Cardiac muscle cell (in vitro differentiated cells and primary cell): ENCODE data around the gene SLC39A13. TPM values are rescaled to one million over a fixed set of nuclear protein-coding genes. Genes with fewer than 3 reads are reported as not detected.

Source experiments
- DNase-seq, 2 donors: peaks; one replicate each; pipeline versions ENCODE4 v3.0.0 to v3.0.0-alpha.2; 2010 to 2017; ENCODE audit warnings: low read depth in 1 of 2, low spot score in 1 of 2
- H3K27ac ChIP-seq: fragments of 200-600 bp; sonication (generic); 2 replicates; pipeline ENCODE4 v1.5.1; 2016
- H3K27me3 ChIP-seq: fragments of 200-600 bp; sonication (generic); 2 replicates; pipeline ENCODE4 v1.6.0; 2016; ENCODE audit warnings: control low read depth
- H3K36me3 ChIP-seq: fragments of 200-600 bp; sonication (generic); 2 replicates; pipeline ENCODE4 v1.5.1; 2016; ENCODE audit warnings: control low read depth
- H3K4me1 ChIP-seq: fragments of 200-600 bp; sonication (generic); 2 replicates; pipeline ENCODE4 v1.8.1; 2017; ENCODE audit warnings: low read depth, mild to moderate bottlenecking, mixed run types
- H3K4me3 ChIP-seq: fragments of 200-600 bp; sonication (generic); 2 replicates; pipeline ENCODE4 v1.5.1; 2016; ENCODE audit warnings: mild to moderate bottlenecking
- H3K9me3 ChIP-seq: fragments of 200-600 bp; sonication (generic); 2 replicates; pipeline ENCODE4 v1.5.1; 2017; ENCODE audit warnings: low read depth, mild to moderate bottlenecking, control low read depth
- CTCF ChIP-seq: IDR thresholded peaks from 2 replicates; pipeline ENCODE4 v1.5.1; 2012; ENCODE audit warnings: low read depth, mild to moderate bottlenecking, low read length
- polyA plus RNA-seq: library from polyadenylated mRNA; unstranded; fragments of >200 nt; fragmentation: Nextera tagmentation; extraction: Ambion mirVana; gene quantifications from 2 replicates; pipeline ENCODE4 v1.2.1, GENCODE V29; 2016
- total RNA-seq: library from RNA; depleted of rRNA; stranded (reverse); fragments of >200 nt; gene quantifications from 2 replicates; pipeline ENCODE4 v1.2.3, GENCODE V29; 2016

The SLC39A13 gene
- total and polyA plus RNA-seq, 2 experiments from 2014 or later: 71.7 to 86.6 TPM

GRCh38 chr11:47436726-47437125 lies 28.3 kb downstream of the SLC39A13 start:
- no peak for TF ChIP-seq CTCF
- no peaks in the 10 kb centered on the region for H3K9me3 ChIP-seq
- H3K4me3 ChIP-seq: no peak overlapping the region

GRCh38 chr11:47437218-47437745 lies 28.9 kb downstream of the SLC39A13 start:
- no peak for DNase-seq
- Histone ChIP-seq H3K4me1 (no peaks in the 10 kb centered on the region), H3K27ac (no peak overlapping the region), H3K27me3 (no peaks in the 10 kb centered on the region), H3K9me3 (no peaks in the 10 kb centered on the region), H3K36me3 (no peaks in the 10 kb centered on the region), H3K4me3 (no peak overlapping the region)
- TF ChIP-seq CTCF: no peak

More at GRCh38 chr11:47436726-47437125, 28.3 kb downstream of the SLC39A13 start:
- H3K4me1 ChIP-seq: no peaks in the 10 kb centered on the region
- no peak for DNase-seq
- no peaks in the 10 kb centered on the region for H3K27me3 ChIP-seq
- H3K36me3 ChIP-seq: no peaks in the 10 kb centered on the region
- H3K27ac ChIP-seq: no peak overlapping the region

GRCh38 chr11:47437746-47438418 lies 29.5 kb downstream of the SLC39A13 start:
- no peaks in the 10 kb centered on the region for H3K27me3 ChIP-seq
- H3K27ac ChIP-seq: no peak overlapping the region
- no peak for DNase-seq
- H3K4me3 ChIP-seq: no peak overlapping the region
- TF ChIP-seq CTCF: no peak
- H3K9me3 ChIP-seq: no peaks in the 10 kb centered on the region
- H3K36me3 ChIP-seq: no peaks in the 10 kb centered on the region
- no peaks in the 10 kb centered on the region for H3K4me1 ChIP-seq

- Histone ChIP-seq H3K27me3 (no peaks in the 10 kb centered on the region), H3K36me3 (no peaks in the 10 kb centered on the region), H3K4me3 (no peak overlapping the region), H3K9me3 (no peaks in the 10 kb centered on the region), H3K4me1 (no peaks in the 10 kb centered on the region), H3K27ac (no peak overlapping the region)
- TF ChIP-seq CTCF: no peak
- DNase-seq: no peak
These were observed 30.3 kb downstream of the SLC39A13 start for GRCh38 chr11:47438721-47439120.

- TF ChIP-seq CTCF: no peak
These were observed 31.7 kb downstream of the SLC39A13 start for GRCh38 chr11:47440054-47440476.

More at GRCh38 chr11:47440054-47440476, 31.7 kb downstream of the SLC39A13 start:
- H3K4me1 ChIP-seq: no peaks in the 10 kb centered on the region
- no peak overlapping the region for H3K27ac ChIP-seq
- DNase-seq: no peak
- H3K9me3 ChIP-seq: no peaks in the 10 kb centered on the region
- no peaks in the 10 kb centered on the region for H3K27me3 ChIP-seq
- H3K36me3 ChIP-seq: no peaks in the 10 kb centered on the region
- H3K4me3 ChIP-seq: no peak overlapping the region
